NT2/D1 (cell line): Measurements from ENCODE around the gene RADIL.

Source experiments
- SUZ12 ChIP-seq: IDR thresholded peaks from 2 replicates; pipeline ENCODE4 v1.6.1; 2011; ENCODE audit not compliant: insufficient read length, insufficient read depth; ENCODE audit errors: extremely low read depth
- YY1 ChIP-seq: IDR thresholded peaks from 2 replicates; pipeline ENCODE4 v1.6.1; 2011; ENCODE audit not compliant: insufficient read length, insufficient read depth
- ZNF274 ChIP-seq: IDR thresholded peaks from 2 replicates; pipeline ENCODE4 v1.6.1; 2011; ENCODE audit warnings: mild to moderate bottlenecking, low read depth, low read length

- no peak for TF ChIP-seq YY1
- no peak for TF ChIP-seq ZNF274
- TF ChIP-seq SUZ12: no peak
Measured at GRCh38 chr7:4790078-4790465, 93.4 kb downstream of the RADIL start.
